Mesenchymal stem cell (in vitro differentiated cells and primary cell): Measurements from ENCODE around the gene CCDC171.
A peak's percentile ranks its signal among the peaks of the same experiment; 100 is the strongest.

ENCODE experiments used
- DNase-seq: peaks from one replicate; pipeline ENCODE4 v3.0.0-alpha.2; 2013
- H2AFZ ChIP-seq: one replicate; pipeline ENCODE4 v1.6.1; 2013; ENCODE audit warnings: low read depth, mild to moderate bottlenecking, control low read depth, inconsistent platforms, low read length, moderate library complexity
- H2AK5ac ChIP-seq: 2 replicates; pipeline ENCODE4 v1.6.1; 2013; ENCODE audit warnings: low read length, moderate library complexity, mild to moderate bottlenecking, inconsistent platforms; ENCODE audit not compliant: severe bottlenecking
- H2BK120ac ChIP-seq: one replicate; pipeline ENCODE4 v1.6.1; 2013; ENCODE audit warnings: low read depth, mild to moderate bottlenecking, inconsistent platforms, low read length, moderate library complexity
- H2BK12ac ChIP-seq, 2 experiments: one replicate each; pipeline ENCODE4 v1.6.1; 2013; ENCODE audit warnings: inconsistent platforms in 2 of 2, low read length in 2 of 2, mild to moderate bottlenecking in 2 of 2, moderate library complexity in 2 of 2, control low read depth in 1 of 2
- H2BK15ac ChIP-seq: one replicate; pipeline ENCODE4 v1.6.1; 2013; ENCODE audit warnings: mild to moderate bottlenecking, low read depth, inconsistent platforms; ENCODE audit not compliant: poor library complexity, severe bottlenecking
- H2BK5ac ChIP-seq: 2 replicates; pipeline ENCODE4 v1.6.1; 2013; ENCODE audit warnings: low read depth, mild to moderate bottlenecking, low read length, control low read depth, inconsistent platforms; ENCODE audit not compliant: poor library complexity, severe bottlenecking
- H3K14ac ChIP-seq, 2 experiments: one replicate each; pipeline ENCODE4 v1.6.1; 2013; ENCODE audit warnings: inconsistent platforms in 2 of 2, low read length in 2 of 2, control low read depth in 1 of 2, mild to moderate bottlenecking in 1 of 2, moderate library complexity in 1 of 2
- H3K18ac ChIP-seq, 2 experiments: one replicate each; pipeline ENCODE4 v1.6.1; 2013; ENCODE audit warnings: inconsistent platforms in 2 of 2, low read length in 2 of 2, control low read depth in 1 of 2, low read depth in 1 of 2, mild to moderate bottlenecking in 1 of 2
- H3K23ac ChIP-seq, 2 experiments: one replicate each; pipeline ENCODE4 v1.6.1; 2013; ENCODE audit warnings: inconsistent platforms in 2 of 2, low read length in 2 of 2, mild to moderate bottlenecking in 2 of 2, moderate library complexity in 2 of 2, control low read depth in 1 of 2
- H3K27ac ChIP-seq: 2 replicates; pipeline ENCODE4 v1.5.1; 2013; ENCODE audit warnings: mild to moderate bottlenecking, moderate library complexity, low read length, control low read depth, inconsistent platforms; ENCODE audit not compliant: poor library complexity, severe bottlenecking
- H3K27me3 ChIP-seq, 2 experiments: 2 replicates each; pipeline versions ENCODE4 v1.6.1 to v1.7.0; 2013; ENCODE audit warnings: low read length in 2 of 2, mild to moderate bottlenecking in 2 of 2, moderate library complexity in 2 of 2, control low read depth in 1 of 2, inconsistent platforms in 1 of 2; ENCODE audit not compliant: control insufficient read depth in 1 of 2, insufficient read depth in 1 of 2
- H3K36me3 ChIP-seq, 2 experiments: 2 replicates each; pipeline versions ENCODE4 v1.6.1 to v1.7.0; 2013; ENCODE audit warnings: low read length in 2 of 2, control low read depth in 1 of 2, inconsistent platforms in 1 of 2, low read depth in 1 of 2, mild to moderate bottlenecking in 1 of 2; ENCODE audit not compliant: insufficient read depth in 2 of 2, control insufficient read depth in 1 of 2
- H3K4ac ChIP-seq, 2 experiments: one replicate each; pipeline ENCODE4 v1.6.1; 2013; ENCODE audit warnings: inconsistent platforms in 2 of 2, low read length in 2 of 2, mild to moderate bottlenecking in 2 of 2, moderate library complexity in 2 of 2, control low read depth in 1 of 2, low read depth in 1 of 2
- H3K4me1 ChIP-seq: 2 replicates; pipeline ENCODE4 v1.6.1; 2013; ENCODE audit warnings: low read depth, low read length, control low read depth; ENCODE audit not compliant: control insufficient read depth, insufficient read depth
- H3K4me2 ChIP-seq: 2 replicates; pipeline ENCODE4 v1.6.1; 2013; ENCODE audit warnings: low read length, mild to moderate bottlenecking, inconsistent platforms; ENCODE audit not compliant: poor library complexity, severe bottlenecking
- H3K4me3 ChIP-seq, 2 experiments: 2 replicates each; pipeline versions ENCODE4 v1.5.1 to v1.7.0; 2013; ENCODE audit warnings: low read length in 2 of 2, mild to moderate bottlenecking in 2 of 2, control low read depth in 1 of 2, low read depth in 1 of 2; ENCODE audit not compliant: insufficient read depth in 1 of 2
- H3K79me1 ChIP-seq: replicated peaks from 2 replicates; pipeline ENCODE4 v1.6.1; 2013; ENCODE audit warnings: mild to moderate bottlenecking, control low read depth, low read length, inconsistent platforms; ENCODE audit not compliant: poor library complexity, severe bottlenecking
- H3K9ac ChIP-seq: 2 replicates; pipeline ENCODE4 v1.7.0; 2013; ENCODE audit warnings: mild to moderate bottlenecking, low read length, moderate library complexity
- H3K9me3 ChIP-seq: 2 replicates; pipeline ENCODE4 v1.7.0; 2013; ENCODE audit warnings: mild to moderate bottlenecking, low read length; ENCODE audit not compliant: control insufficient read depth
- H4K8ac ChIP-seq: one replicate; pipeline ENCODE4 v1.6.1; 2013; ENCODE audit warnings: inconsistent platforms, mild to moderate bottlenecking, low read length, moderate library complexity
- H4K91ac ChIP-seq: one replicate; pipeline ENCODE4 v1.6.1; 2013; ENCODE audit warnings: mild to moderate bottlenecking, low read length, inconsistent platforms
- WGBS: methylation state at CpG from one replicate; pipeline ENCODE4 v1.1.7; 2013; ENCODE audit warnings: mixed read lengths; 5-methylcytosine and 5-hydroxymethylcytosine counted together

The CCDC171 gene

GRCh38 chr9:15982182-15982581 lies 429.3 kb downstream of the CCDC171 start:
- H3K79me1 ChIP-seq: no peaks in the 10 kb centered on the region
- H3K18ac ChIP-seq: peak overlapping the region in 1 of 2 experiments; percentile 40
- no peak overlapping the region for H4K8ac ChIP-seq
- H3K4me1 ChIP-seq: no peaks in the 10 kb centered on the region
- no peaks in the 10 kb centered on the region for H3K36me3 ChIP-seq
- H3K9ac ChIP-seq: no peak overlapping the region
- no peak overlapping the region for H2BK120ac ChIP-seq
- peak overlapping the region in 1 of 2 experiments; percentile 11 for H3K14ac ChIP-seq
- 61% methylated on average over 4 of the region's 5 CpGs for WGBS
- no peak overlapping the region for H3K4me2 ChIP-seq
- H3K4me3 ChIP-seq: no peak overlapping the region
- H3K4ac ChIP-seq: no peak overlapping the region
- H3K9me3 ChIP-seq: no peaks in the 10 kb centered on the region
- no peak overlapping the region for H2AK5ac ChIP-seq
- no peak overlapping the region for H3K23ac ChIP-seq
- H2BK5ac ChIP-seq: no peak overlapping the region
- no peak overlapping the region for H2AFZ ChIP-seq
- no peak overlapping the region for H2BK12ac ChIP-seq
- H2BK15ac ChIP-seq: no peak overlapping the region
- DNase-seq: peak; percentile 29
- H3K27me3 ChIP-seq: no peaks in the 10 kb centered on the region
- H4K91ac ChIP-seq: no peak overlapping the region
- H3K27ac ChIP-seq: no peak overlapping the region

- H2BK120ac ChIP-seq: peak overlapping the region; percentile 84
- peak overlapping the region; percentile 73 for H4K91ac ChIP-seq
- no peak overlapping the region for H3K4me2 ChIP-seq
- peak overlapping the region in 1 of 2 experiments; percentile 6 for H3K4ac ChIP-seq
- no peaks in the 10 kb centered on the region for H3K27me3 ChIP-seq
- H3K27ac ChIP-seq: peak overlapping the region; percentile 45
- peak overlapping the region; percentile 78 to 82 for H2BK12ac ChIP-seq
- no peak overlapping the region for H3K14ac ChIP-seq
- H3K4me3 ChIP-seq: no peak overlapping the region
- no peaks in the 10 kb centered on the region for H3K79me1 ChIP-seq
- no peak overlapping the region for H2BK15ac ChIP-seq
- peak overlapping the region; percentile 55 for H2AK5ac ChIP-seq
- H3K4me1 ChIP-seq: peaks cover 7% of the 10 kb centered on the region
- peak; percentile 94 for DNase-seq
- H3K18ac ChIP-seq: peak overlapping the region; percentile 79 to 95
- H2AFZ ChIP-seq: no peak overlapping the region
- H3K9me3 ChIP-seq: peaks cover 14% of the 10 kb centered on the region
- peak overlapping the region; percentile 7 for H3K9ac ChIP-seq
- H4K8ac ChIP-seq: peak overlapping the region; percentile 72
- no peaks in the 10 kb centered on the region for H3K36me3 ChIP-seq
- H3K23ac ChIP-seq: no peak overlapping the region
- H2BK5ac ChIP-seq: no peak overlapping the region
- WGBS: 73% methylated on average over 5 of the region's 7 CpGs
Measured at GRCh38 chr9:15999422-16000339, 446.8 kb downstream of the CCDC171 start.

- H4K91ac ChIP-seq: no peak overlapping the region
- no peak overlapping the region for H3K27ac ChIP-seq
- H2AFZ ChIP-seq: no peak overlapping the region
- no peak overlapping the region for H3K9ac ChIP-seq
- no peak overlapping the region for H3K14ac ChIP-seq
- H3K4me2 ChIP-seq: no peak overlapping the region
- H3K4me3 ChIP-seq: no peak overlapping the region
- WGBS: 89% methylated on average over 2 of the region's 2 CpGs
- no peak overlapping the region for H4K8ac ChIP-seq
- H2AK5ac ChIP-seq: no peak overlapping the region
- no peak overlapping the region for H2BK120ac ChIP-seq
- no peaks in the 10 kb centered on the region for H3K27me3 ChIP-seq
- H3K4me1 ChIP-seq: peaks cover 7% of the 10 kb centered on the region
- H3K18ac ChIP-seq: no peak overlapping the region
- H3K9me3 ChIP-seq: peaks cover 3% of the 10 kb centered on the region
- H3K36me3 ChIP-seq: no peaks in the 10 kb centered on the region
- peak; percentile 22 for DNase-seq
- no peak overlapping the region for H3K4ac ChIP-seq
- H3K79me1 ChIP-seq: no peaks in the 10 kb centered on the region
- H2BK5ac ChIP-seq: no peak overlapping the region
- no peak overlapping the region for H3K23ac ChIP-seq
- H2BK15ac ChIP-seq: no peak overlapping the region
- H2BK12ac ChIP-seq: peak overlapping the region in 1 of 2 experiments; percentile 80
Measured at GRCh38 chr9:16000811-16001210, 448.0 kb downstream of the CCDC171 start.

- H3K23ac ChIP-seq: no peak overlapping the region
- DNase-seq: no peak
- H3K9me3 ChIP-seq: no peaks in the 10 kb centered on the region
- no peak overlapping the region for H3K4me3 ChIP-seq
- no peaks in the 10 kb centered on the region for H3K36me3 ChIP-seq
- H3K4me1 ChIP-seq: peaks cover 7% of the 10 kb centered on the region
- H3K4me2 ChIP-seq: no peak overlapping the region
- peak overlapping the region in 1 of 2 experiments; percentile 28 for H3K18ac ChIP-seq
- H2BK5ac ChIP-seq: no peak overlapping the region
- 100% methylated on average over 2 of the region's 2 CpGs for WGBS
- H2AK5ac ChIP-seq: no peak overlapping the region
- no peak overlapping the region for H2BK12ac ChIP-seq
- H2BK120ac ChIP-seq: no peak overlapping the region
- H3K14ac ChIP-seq: no peak overlapping the region
- no peak overlapping the region for H3K9ac ChIP-seq
- H2BK15ac ChIP-seq: no peak overlapping the region
- no peak overlapping the region for H3K4ac ChIP-seq
- H3K27ac ChIP-seq: no peak overlapping the region
- H3K79me1 ChIP-seq: no peaks in the 10 kb centered on the region
- H4K91ac ChIP-seq: no peak overlapping the region
- no peak overlapping the region for H2AFZ ChIP-seq
- H3K27me3 ChIP-seq: no peaks in the 10 kb centered on the region
- H4K8ac ChIP-seq: no peak overlapping the region
Measured at GRCh38 chr9:16001856-16002255, 449.0 kb downstream of the CCDC171 start.
